Liver (tissue), 9 donors: ENCODE measurements around the gene UBA6. TPM values are rescaled to one million over a fixed set of nuclear protein-coding genes. Genes with fewer than 3 reads are reported as not detected.

ENCODE experiments used
- DNase-seq: peaks from one replicate; pipeline ENCODE4 v3.0.0-alpha.2; 2017; ENCODE audit warnings: low spot score
- H3K27ac ChIP-seq, 2 donors: one replicate each; pipeline ENCODE4 v1.7.0; 2013; ENCODE audit warnings: inconsistent platforms in 2 of 2, low read length in 2 of 2, control low read depth in 1 of 2, low read depth in 1 of 2, mild to moderate bottlenecking in 1 of 2
- H3K27me3 ChIP-seq, 4 donors: one replicate each; pipeline versions ENCODE4 v1.6.1 to v1.7.0; 2013; ENCODE audit warnings: low read length in 3 of 4, inconsistent platforms in 1 of 4, mild to moderate bottlenecking in 1 of 4, moderate library complexity in 1 of 4; ENCODE audit not compliant: control insufficient read depth in 4 of 4, insufficient read depth in 4 of 4
- H3K36me3 ChIP-seq, 4 donors: one replicate each; pipeline versions ENCODE4 v1.6.1 to v1.7.0; 2013; ENCODE audit warnings: low read length in 3 of 4, mild to moderate bottlenecking in 3 of 4, low read depth in 1 of 4, moderate library complexity in 1 of 4; ENCODE audit not compliant: control insufficient read depth in 4 of 4, insufficient read depth in 3 of 4
- H3K4me1 ChIP-seq, 4 donors: one replicate each; pipeline versions ENCODE4 v1.6.1 to v1.7.0; 2013; ENCODE audit warnings: low read length in 3 of 4, mild to moderate bottlenecking in 3 of 4, moderate library complexity in 1 of 4; ENCODE audit not compliant: control insufficient read depth in 4 of 4, insufficient read depth in 4 of 4
- H3K4me3 ChIP-seq, 3 donors: one replicate each; pipeline versions ENCODE4 v1.6.1 to v1.7.0; 2013; ENCODE audit warnings: low read length in 3 of 3, control low read depth in 1 of 3, low read depth in 1 of 3, mild to moderate bottlenecking in 1 of 3
- H3K9ac ChIP-seq, 2 donors: one replicate each; pipeline ENCODE4 v1.7.0; 2013; ENCODE audit warnings: low read length in 2 of 2, mild to moderate bottlenecking in 2 of 2, moderate library complexity in 2 of 2, control low read depth in 1 of 2, low read depth in 1 of 2
- H3K9me3 ChIP-seq, 4 donors: one replicate each; pipeline versions ENCODE4 v1.6.1 to v1.7.0; 2013; ENCODE audit warnings: low read length in 3 of 4; ENCODE audit not compliant: control insufficient read depth in 4 of 4
- CTCF ChIP-seq: fragments of 150-350 bp; IDR thresholded peaks from 2 replicates; pipeline ENCODE4 v1.5.1; 2017; ENCODE audit warnings: improper control_type of control experiment, low read depth, low read length; ENCODE audit not compliant: missing input control
- EGR1 ChIP-seq, 2 donors: IDR thresholded peaks; 2 replicates each; pipeline ENCODE4 v1.6.1; 2016 to 2018; ENCODE audit warnings: antibody characterized with exemption in 2 of 2, low read depth in 2 of 2
- FOXA1 ChIP-seq: IDR thresholded peaks from 2 replicates; pipeline ENCODE4 v1.6.1; 2016; ENCODE audit warnings: antibody characterized with exemption
- FOXA2 ChIP-seq: IDR thresholded peaks from 2 replicates; pipeline ENCODE4 v1.6.1; 2016; ENCODE audit warnings: antibody characterized with exemption
- GABPA ChIP-seq, 2 donors: IDR thresholded peaks in 1 of 2; conservative IDR thresholded peaks in 1 of 2; 2 replicates each; pipeline ENCODE4 v1.6.1; 2016; ENCODE audit warnings: antibody characterized with exemption in 2 of 2, mild to moderate bottlenecking in 1 of 2, moderate library complexity in 1 of 2
- HNF4A ChIP-seq, 2 donors: conservative IDR thresholded peaks; 2 replicates each; pipeline ENCODE4 v1.6.1; 2016; ENCODE audit warnings: antibody characterized with exemption in 2 of 2, mild to moderate bottlenecking in 2 of 2
- JUND ChIP-seq, 2 donors: IDR thresholded peaks; 2 replicates each; pipeline ENCODE4 v1.6.1; 2016; ENCODE audit warnings: antibody characterized with exemption in 2 of 2
- MAX ChIP-seq: IDR thresholded peaks from 2 replicates; pipeline ENCODE4 v1.6.1; 2016; ENCODE audit warnings: antibody characterized with exemption
- NR2F2 ChIP-seq: IDR thresholded peaks from 2 replicates; pipeline ENCODE4 v1.6.1; 2016; ENCODE audit warnings: antibody characterized with exemption
- RAD21 ChIP-seq, 2 donors: IDR thresholded peaks; 2 replicates each; pipeline ENCODE4 v1.6.1; 2016; ENCODE audit warnings: antibody characterized with exemption in 2 of 2, mild to moderate bottlenecking in 2 of 2
- REST ChIP-seq: IDR thresholded peaks from 2 replicates; pipeline ENCODE4 v1.6.1; 2016; ENCODE audit warnings: antibody characterized with exemption, mild to moderate bottlenecking
- RXRA ChIP-seq, 2 donors: IDR thresholded peaks; 2 replicates each; pipeline ENCODE4 v1.6.1; 2017 to 2018; ENCODE audit warnings: antibody characterized with exemption in 2 of 2, mild to moderate bottlenecking in 1 of 2
- SP1 ChIP-seq: IDR thresholded peaks from 2 replicates; pipeline ENCODE4 v1.6.1; 2018; ENCODE audit warnings: antibody characterized with exemption, mild to moderate bottlenecking
- TAF1 ChIP-seq: conservative IDR thresholded peaks from 2 replicates; pipeline ENCODE4 v1.6.1; 2016; ENCODE audit warnings: antibody characterized with exemption, mild to moderate bottlenecking
- YY1 ChIP-seq: IDR thresholded peaks from 2 replicates; pipeline ENCODE4 v1.6.1; 2016; ENCODE audit warnings: antibody characterized with exemption, mild to moderate bottlenecking
- WGBS: extraction: QIAGEN DNeasy Blood & Tissue Kit; methylation state at CpG from one replicate; pipeline ENCODE4 v1.1.7; 2013; 5-methylcytosine and 5-hydroxymethylcytosine counted together
- polyA plus RNA-seq, 2 donors: library from polyadenylated mRNA; stranded (reverse) in 1 of 2; unstranded in 1 of 2; fragments of 200-250 nt in 1 of 2; fragments of >200 nt in 1 of 2; fragmentation: Nextera tagmentation in 1 of 2; extraction: Ambion mirVana in 1 of 2; gene quantifications; one replicate each; pipeline versions ENCODE4 v1.2.1 to v1.2.3, GENCODE V29; 2013 to 2015
- total RNA-seq, 2 donors: library from RNA; depleted of rRNA; stranded (reverse); fragments of >200 nt; gene quantifications; one replicate each; pipeline ENCODE4 v1.2.3, GENCODE V29; 2014
- TF ChIP-seq, protein P1 (sequence below): IDR thresholded peaks from 2 replicates; pipeline ENCODE4 v1.6.1; 2016; ENCODE audit warnings: antibody characterized with exemption
- TF ChIP-seq, protein P2 (sequence below): IDR thresholded peaks from 2 replicates; pipeline ENCODE4 v1.6.1; 2016; ENCODE audit warnings: antibody characterized with exemption
- donor health status: healthy.
- donor health status: healthy.
- donor health status: healthy.
- donor health status: healthy.
- donor health status: healthy.

UBA6 gene
- total and polyA plus RNA-seq, 4 donors: 8.4 to 122 (median 13.7) TPM

GRCh38 chr4:67725132-67725531 is 24.2 kb upstream of the UBA6 start:
- H3K36me3 ChIP-seq: peaks cover 0 to 15% (median 8%) of the 10 kb centered on the region in 4 donors

DNA sequence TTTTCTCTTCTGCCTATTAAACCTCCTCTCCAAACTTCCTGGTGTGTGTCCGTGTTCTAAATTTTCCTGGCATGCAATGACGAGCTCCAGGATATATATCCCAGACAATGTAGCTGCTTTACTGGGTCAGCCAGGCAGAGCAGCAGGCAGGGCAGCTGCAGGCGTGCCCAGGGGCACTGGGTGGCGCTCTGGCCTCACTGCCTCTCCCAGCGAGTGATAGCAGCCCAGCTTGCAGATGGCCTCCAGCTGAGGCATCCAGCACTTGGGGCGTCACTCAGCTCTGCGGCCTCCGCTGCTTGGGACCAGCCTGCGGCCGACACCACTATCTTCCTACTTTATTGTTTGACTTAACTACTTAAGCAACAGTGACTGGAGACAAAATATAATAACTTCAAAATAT is 23.0 kb upstream of the UBA6 start:
- peaks cover 0 to 6% (median 3%) of the 10 kb centered on the region in 4 donors for H3K4me1 ChIP-seq
- peaks cover 0 to 3% (median 0%) of the 10 kb centered on the region in 4 donors for H3K9me3 ChIP-seq
- DNase-seq: no peak
- no peak overlapping the region for H3K4me3 ChIP-seq
- no peaks in the 10 kb centered on the region for H3K27me3 ChIP-seq
- peaks cover 0 to 12% (median 8%) of the 10 kb centered on the region in 4 donors for H3K36me3 ChIP-seq
- H3K27ac ChIP-seq: no peak overlapping the region
- H3K9ac ChIP-seq: no peak overlapping the region
- 90% methylated on average over 10 of the region's 10 CpGs for WGBS
- TF ChIP-seq MAX: no peak
- no peak for TF ChIP-seq JUND (IDR thresholded peaks at IDR 0.05)
- TF ChIP-seq NR2F2: no peak
- no peak for TF ChIP-seq GABPA (IDR thresholded peaks at IDR 0.05 in 1 of 2, conservative IDR thresholded peaks at IDR 0.05 in 1 of 2)
- TF ChIP-seq CTCF: no peak
- no peak for TF ChIP-seq FOXA1
- TF ChIP-seq, protein P1, sequence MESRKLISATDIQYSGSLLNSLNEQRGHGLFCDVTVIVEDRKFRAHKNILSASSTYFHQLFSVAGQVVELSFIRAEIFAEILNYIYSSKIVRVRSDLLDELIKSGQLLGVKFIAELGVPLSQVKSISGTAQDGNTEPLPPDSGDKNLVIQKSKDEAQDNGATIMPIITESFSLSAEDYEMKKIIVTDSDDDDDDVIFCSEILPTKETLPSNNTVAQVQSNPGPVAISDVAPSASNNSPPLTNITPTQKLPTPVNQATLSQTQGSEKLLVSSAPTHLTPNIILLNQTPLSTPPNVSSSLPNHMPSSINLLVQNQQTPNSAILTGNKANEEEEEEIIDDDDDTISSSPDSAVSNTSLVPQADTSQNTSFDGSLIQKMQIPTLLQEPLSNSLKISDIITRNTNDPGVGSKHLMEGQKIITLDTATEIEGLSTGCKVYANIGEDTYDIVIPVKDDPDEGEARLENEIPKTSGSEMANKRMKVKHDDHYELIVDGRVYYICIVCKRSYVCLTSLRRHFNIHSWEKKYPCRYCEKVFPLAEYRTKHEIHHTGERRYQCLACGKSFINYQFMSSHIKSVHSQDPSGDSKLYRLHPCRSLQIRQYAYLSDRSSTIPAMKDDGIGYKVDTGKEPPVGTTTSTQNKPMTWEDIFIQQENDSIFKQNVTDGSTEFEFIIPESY: no peak
- TF ChIP-seq, protein P2, sequence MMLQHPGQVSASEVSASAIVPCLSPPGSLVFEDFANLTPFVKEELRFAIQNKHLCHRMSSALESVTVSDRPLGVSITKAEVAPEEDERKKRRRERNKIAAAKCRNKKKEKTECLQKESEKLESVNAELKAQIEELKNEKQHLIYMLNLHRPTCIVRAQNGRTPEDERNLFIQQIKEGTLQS: no peak

More at GRCh38 chr4:67725132-67725531, 24.2 kb upstream of the UBA6 start:
- Histone ChIP-seq H3K27me3 (no peaks in the 10 kb centered on the region), H3K4me3 (no peak overlapping the region), H3K4me1 (peaks cover 0 to 6% (median 3%) of the 10 kb centered on the region in 4 donors), H3K9ac (no peak overlapping the region), H3K9me3 (peaks cover 0 to 3% (median 0%) of the 10 kb centered on the region in 4 donors), H3K27ac (no peak overlapping the region)
- peak; percentile 73 for TF ChIP-seq SP1
- TF ChIP-seq, protein P2: peak; percentile 15
- TF ChIP-seq YY1: peak; percentile 47
- TF ChIP-seq JUND (IDR thresholded peaks at IDR 0.05): peak in 1 of 2 donors; percentile 19
- no peak for TF ChIP-seq NR2F2
- TF ChIP-seq FOXA2: peak; percentile 85
- peak in 1 of 2 donors; percentile 30 for TF ChIP-seq RAD21 (IDR thresholded peaks at IDR 0.05)
- peak; percentile 64 to 77 for TF ChIP-seq RXRA (IDR thresholded peaks at IDR 0.05)
- no peak for TF ChIP-seq EGR1 (IDR thresholded peaks at IDR 0.05; ENCODE audit: low read depth in 2 of 2)
- TF ChIP-seq REST: no peak
- TF ChIP-seq GABPA (IDR thresholded peaks at IDR 0.05 in 1 of 2, conservative IDR thresholded peaks at IDR 0.05 in 1 of 2): no peak
- TF ChIP-seq HNF4A (conservative IDR thresholded peaks at IDR 0.05): peak; percentile 60 to 62
- TF ChIP-seq, protein P1: no peak
- peak; percentile 54 for TF ChIP-seq FOXA1
- TF ChIP-seq TAF1: no peak
- DNase-seq: no peak
- 40% methylated on average over 1 of the region's 1 CpG for WGBS
